A673 (cell line): ENCODE data around the gene IL26.

ENCODE experiments used
- CTCF ChIP-seq: fragments of 300-800, 200-600 bp; sonication (generic); conservative IDR thresholded peaks from 2 replicates; pipeline ENCODE4 v1.5.1; 2017; ENCODE audit warnings: low read depth, mild to moderate bottlenecking, antibody characterized with exemption, low read length, moderate library complexity, mixed read lengths
- EZH2 ChIP-seq: fragments of 200-600 bp; sonication (generic); IDR thresholded peaks from 2 replicates; pipeline ENCODE4 v1.6.1; 2017; ENCODE audit warnings: borderline replicate concordance, low read depth, mild to moderate bottlenecking, mixed read lengths, antibody characterized with exemption, low read length; ENCODE audit not compliant: poor library complexity, severe bottlenecking

GRCh38 chr12:68268967-68269366 is 43.4 kb upstream of the IL26 start:
- no peak for TF ChIP-seq CTCF
- TF ChIP-seq EZH2, result no peak
